HG02973 (cell line): ENCODE measurements around the gene TEX261.
"Not testable (repeated sequence)": the region's sequence is repeated elsewhere in the genome, so short reads cannot be mapped to it uniquely, and the experiment has no call there.

Source experiments
- ATAC-seq: cut with Tn5 transposase; IDR thresholded peaks from one replicate; pipeline ENCODE4 v1.9.1; 2021; ENCODE audit warnings: moderate library complexity; ENCODE audit not compliant: unreplicated experiment

Gene TEX261

DNA sequence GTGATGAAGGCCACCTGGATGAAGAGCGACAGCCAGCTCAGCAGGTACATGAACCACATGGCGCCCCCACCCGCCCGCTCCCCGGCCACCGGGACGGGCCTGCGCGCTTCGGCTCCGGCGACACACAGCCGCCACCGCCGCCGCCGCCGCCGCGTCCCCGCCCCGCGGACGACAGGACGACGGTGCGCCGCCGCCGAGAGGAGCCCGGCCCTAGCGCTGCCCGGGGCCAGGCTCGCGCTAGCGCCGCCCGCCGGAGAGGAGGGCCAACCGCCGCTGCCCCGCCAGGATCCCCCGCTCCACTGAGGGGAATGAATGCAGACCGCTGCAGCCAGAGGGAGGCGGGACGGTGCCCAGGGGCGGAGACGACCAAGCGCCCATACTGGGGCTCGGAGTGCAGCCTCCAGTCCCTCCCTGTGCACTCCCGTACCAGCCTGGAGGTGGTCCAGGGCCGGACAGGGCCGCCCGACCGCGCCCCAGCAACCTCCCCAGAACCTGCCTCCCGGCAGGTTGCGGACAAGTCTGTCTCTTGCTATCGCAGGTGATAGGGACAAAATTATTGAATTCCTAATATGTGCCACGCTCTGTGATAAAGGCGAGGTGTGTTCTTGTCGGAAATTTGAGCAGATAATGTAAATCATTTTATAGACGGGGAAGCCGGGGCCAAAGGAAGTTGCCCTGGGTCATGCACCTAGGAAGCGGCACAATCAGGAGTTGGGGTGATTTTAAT lies at the start of gene TEX261:
TSS of gene TEX261 (minus strand) at position 175 of the 727 bp plus-strand sequence. CDS start at position 59, 116 bp downstream.
- peak; percentile 92 for ATAC-seq

DNA sequence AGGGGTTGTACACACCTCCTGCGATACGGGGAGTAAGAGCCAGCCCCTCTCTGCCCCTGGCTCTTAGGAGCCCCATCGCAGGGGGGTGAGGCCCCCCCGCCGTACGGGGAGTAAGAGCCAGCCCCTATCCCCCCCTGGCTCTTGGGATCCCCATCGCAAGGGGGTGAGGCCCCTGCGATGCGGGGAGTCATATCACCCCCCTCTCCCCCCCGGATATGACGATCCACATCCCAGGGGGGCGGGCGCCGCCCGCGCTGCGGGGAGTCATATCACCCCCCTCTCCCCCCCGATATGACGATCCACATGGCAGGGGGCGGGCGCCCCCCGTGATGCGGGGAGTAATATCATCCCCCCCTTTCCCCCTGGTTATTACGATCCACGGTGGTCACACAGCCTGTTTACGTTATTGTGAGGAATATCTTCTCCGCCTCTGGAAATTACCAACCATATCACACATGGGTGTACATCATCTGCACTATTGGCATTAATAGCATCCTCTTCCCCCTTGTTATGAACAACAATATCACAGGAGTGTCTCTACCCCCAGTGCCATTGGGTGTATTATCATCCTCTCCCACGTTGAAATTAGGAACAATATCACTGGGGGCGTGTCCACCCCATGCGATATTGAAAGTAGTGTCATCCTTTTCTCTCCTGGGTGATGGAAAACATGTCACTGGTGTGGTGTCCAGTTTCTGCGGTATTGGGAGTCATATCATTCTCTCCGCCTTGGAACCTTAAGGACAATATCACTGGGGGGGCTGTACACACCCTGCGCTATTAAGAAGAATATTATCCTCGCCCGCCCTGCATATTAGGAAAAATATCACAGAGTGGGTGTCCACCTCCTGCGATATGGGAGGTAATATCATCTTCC lies 49.1 kb upstream of the TEX261 start:
- ATAC-seq, result no peak

DNA sequence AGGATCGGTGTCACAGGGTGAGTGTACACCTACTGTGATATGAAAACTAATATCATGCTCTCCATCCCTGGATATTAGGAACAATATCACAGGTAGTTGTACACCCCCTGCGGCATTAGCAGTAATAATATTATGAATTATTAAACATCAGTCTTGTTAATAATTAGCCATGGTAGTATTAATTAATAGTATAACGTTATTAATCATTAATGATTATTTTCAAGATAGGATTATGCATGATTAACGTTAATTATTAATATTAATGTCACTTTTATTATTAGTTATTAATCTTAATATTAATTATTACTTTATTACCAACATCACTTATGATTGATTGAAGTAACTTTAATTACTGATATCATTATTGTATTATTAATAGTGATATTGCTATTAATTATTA lies 47.6 kb upstream of the TEX261 start:
- no peak for ATAC-seq

DNA sequence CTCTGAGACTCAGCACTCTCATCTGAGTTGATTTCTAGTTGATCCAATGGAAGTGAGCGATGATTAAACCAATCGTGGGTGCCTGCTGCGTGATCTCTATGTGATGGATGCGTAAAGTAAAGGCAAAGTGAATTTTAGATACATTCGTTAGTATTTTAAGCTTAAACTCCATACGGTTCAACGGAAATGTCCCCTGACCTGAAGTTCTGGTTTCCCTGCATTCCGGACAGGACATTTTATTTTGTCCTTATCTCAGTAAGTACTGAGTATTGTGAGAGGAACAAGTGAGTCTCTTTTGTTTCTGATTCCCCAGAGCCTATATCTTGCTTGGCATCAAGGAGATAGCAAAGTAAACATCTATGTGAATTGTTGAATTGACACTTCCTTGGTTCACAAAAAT lies 41.6 kb upstream of the TEX261 start:
- ATAC-seq, result not testable (repeated sequence)

GRCh38 chr2:71023553-71024243 lies 29.0 kb upstream of the TEX261 start:
- not testable (repeated sequence) for ATAC-seq

- not testable (repeated sequence) for ATAC-seq
Observed at GRCh38 chr2:71021394-71021793, 26.7 kb upstream of the TEX261 start.

DNA sequence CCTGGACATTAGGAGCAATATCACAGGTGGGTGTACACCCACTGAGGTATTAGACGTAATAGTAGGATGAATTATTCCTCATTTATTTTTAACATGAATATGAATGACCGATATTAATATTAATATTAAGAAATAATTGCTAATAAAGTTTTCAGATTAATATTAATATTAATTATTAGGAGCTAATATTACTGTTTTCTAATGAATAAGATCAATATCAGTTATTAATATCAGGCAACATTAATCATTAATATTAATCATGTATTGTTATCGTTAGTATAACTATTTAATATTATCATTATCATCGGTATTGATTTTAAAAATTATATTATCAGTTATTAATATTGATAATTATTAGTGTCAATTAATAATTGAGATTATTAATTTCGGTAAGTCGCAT lies 25.3 kb upstream of the TEX261 start:
- not testable (repeated sequence) for ATAC-seq

GRCh38 chr2:71018625-71019024 lies 24.0 kb upstream of the TEX261 start:
- no peak for ATAC-seq

GRCh38 chr2:71011786-71012185 lies 17.1 kb upstream of the TEX261 start:
- ATAC-seq, result not testable (repeated sequence)

- no peak for ATAC-seq
Observed at GRCh38 chr2:71008342-71008741, 13.7 kb upstream of the TEX261 start.

DNA sequence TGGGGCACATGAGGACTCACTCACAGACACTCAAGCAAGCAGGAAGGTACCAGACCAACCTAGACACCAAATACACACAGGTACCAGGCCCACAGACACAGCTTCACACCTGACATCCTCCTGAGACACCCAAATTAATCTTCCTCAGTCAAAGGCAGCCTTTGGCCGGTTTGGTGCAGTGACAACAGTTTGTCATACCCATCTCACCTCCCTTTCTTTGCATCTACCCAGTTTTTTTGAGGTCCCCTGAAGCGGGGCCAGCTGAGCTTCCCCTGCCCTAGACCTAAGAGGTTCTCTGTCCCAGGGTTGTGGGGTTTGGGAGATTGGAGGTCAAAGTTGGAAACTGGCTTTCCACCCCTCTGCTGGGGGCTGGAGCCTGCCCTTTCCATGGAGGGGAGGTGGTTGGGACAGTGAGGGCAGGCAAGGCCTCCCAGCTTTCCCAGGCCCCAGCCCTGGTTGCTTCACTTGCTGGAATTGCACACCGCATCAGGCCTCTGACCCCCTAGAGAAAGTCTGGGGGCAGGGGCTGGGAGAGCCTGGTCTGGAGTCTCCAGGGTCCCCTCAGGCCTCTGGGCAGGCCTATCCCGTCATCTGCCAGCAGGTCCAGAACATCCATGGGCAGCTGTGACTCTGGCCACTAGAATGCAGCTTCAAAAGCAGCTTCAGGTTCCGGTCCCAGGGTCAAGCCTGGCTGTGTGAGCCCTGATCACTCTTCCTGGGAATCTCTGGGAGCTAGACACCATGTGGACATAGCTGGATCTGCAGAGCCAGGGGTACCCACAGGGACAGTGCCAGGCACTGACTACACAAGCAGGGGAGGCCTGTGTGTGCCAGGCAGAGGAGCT lies 12.5 kb upstream of the TEX261 start:
- no peak for ATAC-seq

DNA sequence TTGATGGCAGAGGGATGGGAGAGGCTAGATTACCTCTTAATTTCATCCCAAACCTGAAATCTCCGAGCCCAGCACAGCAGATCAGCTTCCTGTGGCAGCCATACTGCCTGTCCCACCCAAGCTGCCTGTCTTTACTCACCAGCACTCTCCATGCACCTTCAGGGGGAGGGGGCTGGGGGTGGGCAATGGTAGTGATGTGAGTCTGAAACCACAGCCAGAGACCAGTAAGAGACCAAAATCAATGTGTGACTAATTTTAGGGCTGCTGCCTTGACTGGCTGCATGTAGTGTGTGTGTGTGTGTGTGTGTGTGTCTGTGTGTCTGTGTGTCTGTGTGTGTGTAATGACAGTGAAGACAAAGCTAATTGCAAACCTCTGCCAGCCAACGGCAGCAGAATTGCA lies 11.7 kb upstream of the TEX261 start:
- no peak for ATAC-seq

- no peak for ATAC-seq
Observed at GRCh38 chr2:71005271-71006202, 10.9 kb upstream of the TEX261 start.

DNA sequence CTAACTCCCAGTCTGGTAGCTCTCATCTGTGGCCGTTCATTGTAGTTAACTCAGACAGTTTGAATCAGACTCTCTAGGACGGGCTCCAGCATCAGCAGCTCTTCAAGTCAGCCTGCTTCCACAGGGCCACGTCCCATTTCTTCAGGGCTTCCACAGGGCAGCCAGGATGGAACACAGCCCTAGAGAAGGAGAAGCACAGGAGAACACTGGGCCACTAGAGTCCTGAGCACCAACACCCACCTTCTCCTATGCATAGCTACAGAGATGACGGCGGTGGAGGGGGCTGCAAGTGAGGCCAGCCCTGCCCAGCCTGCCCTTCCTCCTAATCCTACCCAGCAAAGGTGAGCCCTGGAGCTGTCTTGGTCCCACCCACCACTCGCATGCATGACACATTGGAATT lies 10.2 kb upstream of the TEX261 start:
- ATAC-seq, result no peak

DNA sequence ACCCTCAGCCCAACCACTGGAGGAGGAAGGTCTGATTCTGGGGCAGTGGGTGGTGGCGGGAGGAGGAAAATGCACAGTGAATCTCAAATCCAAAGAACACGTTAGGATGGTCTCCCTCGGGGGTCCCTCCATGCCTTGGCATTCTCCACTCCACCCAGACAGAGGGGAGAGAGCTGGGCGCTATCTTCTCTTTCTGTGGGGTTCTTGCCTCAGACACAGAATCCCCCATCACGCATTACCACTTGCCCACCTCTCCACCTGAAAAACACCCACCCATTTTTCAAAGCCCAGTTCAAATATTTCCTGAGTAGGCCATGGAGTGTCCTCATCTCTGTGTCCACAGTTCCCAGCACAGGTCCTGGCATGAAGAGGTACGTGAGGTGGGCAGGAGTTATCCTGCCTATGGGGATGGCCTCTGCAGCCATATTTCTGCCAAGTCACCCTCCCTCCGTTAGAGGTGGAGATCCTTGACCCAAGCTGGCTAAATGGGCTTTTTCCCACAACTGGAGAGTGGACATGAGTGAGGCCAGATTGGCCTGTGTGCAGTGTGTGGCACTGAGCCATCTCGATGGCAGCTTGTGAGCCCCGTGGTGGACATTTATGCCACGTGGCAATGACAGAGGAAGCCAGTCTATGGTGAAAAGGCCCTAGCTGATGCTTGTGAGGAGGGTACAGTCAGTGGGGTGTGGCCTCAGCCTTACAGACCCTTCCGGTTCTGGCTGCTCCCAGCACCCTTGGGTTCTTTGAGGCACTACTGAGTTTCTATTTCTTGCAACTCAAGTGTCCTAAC lies 9.5 kb upstream of the TEX261 start:
- ATAC-seq, result no peak

DNA sequence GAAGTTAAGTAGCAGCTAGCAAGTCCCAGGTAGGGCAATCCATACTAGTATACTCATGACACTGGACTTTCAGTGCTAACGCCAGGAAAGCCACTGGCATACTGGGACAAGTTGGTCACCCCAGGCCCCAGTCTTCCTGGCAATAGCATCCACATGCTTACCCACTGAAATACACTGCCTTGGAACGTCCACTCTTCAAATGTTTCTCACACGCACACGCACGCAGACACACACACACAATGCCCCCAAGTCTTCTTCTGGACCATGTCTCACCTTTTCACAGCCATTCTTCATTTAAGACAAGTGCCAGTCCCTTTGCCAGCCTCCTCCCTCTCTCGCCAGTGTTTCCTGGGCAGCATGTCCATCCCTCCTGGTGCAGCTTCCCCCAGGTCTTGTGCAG lies 8.7 kb upstream of the TEX261 start:
- ATAC-seq, result no peak

- no peak for ATAC-seq
Observed at GRCh38 chr2:71001981-71002570, 7.4 kb upstream of the TEX261 start.

- ATAC-seq, result no peak
Observed at GRCh38 chr2:71001592-71001927, 6.9 kb upstream of the TEX261 start.
